Measurements from ENCODE around the gene RAET1G.

Gene RAET1G

GRCh38 chr6:149871182-149871581 is 51.7 kb downstream of the RAET1G start:
- TF ChIP-seq CTCF (IDR thresholded peaks at IDR 0.05; ENCODE audit: insufficient read depth, low read length, poor library complexity, severe bottlenecking), result no peak
- Histone ChIP-seq H3K4me3 (replicated peaks; ENCODE audit: low read depth, low read length) (no peak overlapping the region), H3K27me3 (replicated peaks; ENCODE audit: control insufficient read depth, insufficient read depth, low read length) (no peaks in the 10 kb centered on the region; the same call in 1 of the 2 replicates), H3K36me3 (ENCODE audit: control insufficient read depth, insufficient read depth, low read length) (no peaks in the 10 kb centered on the region)
- no peak for DNase-seq (ENCODE audit: extremely low read depth, insufficient read length)

- Histone ChIP-seq H3K27me3 (replicated peaks; ENCODE audit: control insufficient read depth, insufficient read depth, low read length) (no peaks in the 10 kb centered on the region; the same call in 1 of the 2 replicates), H3K4me3 (replicated peaks; ENCODE audit: low read depth, low read length) (no peak overlapping the region), H3K36me3 (ENCODE audit: control insufficient read depth, insufficient read depth, low read length) (no peaks in the 10 kb centered on the region)
- DNase-seq (ENCODE audit: extremely low read depth, insufficient read length), result no peak
- TF ChIP-seq CTCF (IDR thresholded peaks at IDR 0.05; ENCODE audit: insufficient read depth, low read length, poor library complexity, severe bottlenecking), result no peak
These were observed 53.5 kb downstream of the RAET1G start for GRCh38 chr6:149869275-149869892.

- TF ChIP-seq CTCF (IDR thresholded peaks at IDR 0.05; ENCODE audit: insufficient read depth, low read length, poor library complexity, severe bottlenecking), result no peak
- DNase-seq (ENCODE audit: extremely low read depth, insufficient read length), result no peak
- H3K27me3 ChIP-seq (replicated peaks; ENCODE audit: control insufficient read depth, insufficient read depth, low read length), result no peaks in the 10 kb centered on the region; the same call in 1 of the 2 replicates
- H3K36me3 ChIP-seq (ENCODE audit: control insufficient read depth, insufficient read depth, low read length), result no peaks in the 10 kb centered on the region
- H3K4me3 ChIP-seq (replicated peaks; ENCODE audit: low read depth, low read length), result no peak overlapping the region
These were observed 54.9 kb downstream of the RAET1G start for GRCh38 chr6:149867876-149868640.

Measured in GM06990 (cell line).